ENCODE measurements around the gene UBE4A.
"Not testable (repeated sequence)": the region's sequence is repeated elsewhere in the genome, so short reads cannot be mapped to it uniquely, and the experiment has no call there.

UBE4A gene

GRCh38 chr11:118343248-118343647 is 16.2 kb upstream of the UBE4A start:
- DNase-seq: peak; percentile 34

GRCh38 chr11:118343981-118344515 is 15.4 kb upstream of the UBE4A start, which contains the start of gene CD3G:
Gene CD3G, plus strand, starts transcription at chr11:118344344. Its CDS starts 80 bp downstream, at chr11:118344424.
- DNase-seq: peak; percentile 75

GRCh38 chr11:118349475-118349874 is 9.9 kb upstream of the UBE4A start:
- no peak for DNase-seq

GRCh38 chr11:118353084-118353710 is 6.2 kb upstream of the UBE4A start:
- no peak for DNase-seq

- no peak for DNase-seq
These were observed 1.3 kb upstream of the UBE4A start for GRCh38 chr11:118358071-118358470.

- DNase-seq: no peak
These were observed 5.7 kb downstream of the UBE4A start for GRCh38 chr11:118364956-118365615.

GRCh38 chr11:118366287-118366686 is 6.9 kb downstream of the UBE4A start:
- no peak for DNase-seq

GRCh38 chr11:118370774-118371173 is 11.4 kb downstream of the UBE4A start:
- no peak for DNase-seq

GRCh38 chr11:118373263-118373662 is 13.9 kb downstream of the UBE4A start:
- no peak for DNase-seq

- no peak for DNase-seq
These were observed 14.5 kb downstream of the UBE4A start for GRCh38 chr11:118373871-118374270.

GRCh38 chr11:118374729-118375128 is 15.3 kb downstream of the UBE4A start:
- DNase-seq: no peak

- no peak for DNase-seq
These were observed 16.6 kb downstream of the UBE4A start for GRCh38 chr11:118375978-118376377.

GRCh38 chr11:118379497-118379896 is 20.1 kb downstream of the UBE4A start:
- DNase-seq: no peak

GRCh38 chr11:118380571-118380970 is 21.2 kb downstream of the UBE4A start:
- no peak for DNase-seq

- DNase-seq: no peak
These were observed 23.6 kb downstream of the UBE4A start for GRCh38 chr11:118382954-118383353.

GRCh38 chr11:118383657-118384056 is 24.3 kb downstream of the UBE4A start:
- no peak for DNase-seq

- no peak for DNase-seq
These were observed 36.7 kb downstream of the UBE4A start for GRCh38 chr11:118396097-118396501.

GRCh38 chr11:118397448-118397847 is 38.0 kb downstream of the UBE4A start:
- no peak for DNase-seq

- DNase-seq: peak; percentile 42
These were observed 39.6 kb downstream of the UBE4A start for GRCh38 chr11:118398791-118399559.

GRCh38 chr11:118401151-118401879 is 41.9 kb downstream of the UBE4A start, which contains the start of gene ATP5MG:
Gene ATP5MG, plus strand, starts transcription at chr11:118401606. Its CDS starts 60 bp downstream, at chr11:118401666.
- peak; percentile 91 for DNase-seq

GRCh38 chr11:118401880-118402590 is 42.6 kb downstream of the UBE4A start:
- DNase-seq: no peak

GRCh38 chr11:118402594-118402993 is 43.2 kb downstream of the UBE4A start:
- DNase-seq: not testable (repeated sequence)

Measured in activated naive CD4-positive, alpha-beta T cell treated with Interleukin-2 at 50 U/mL for 16 hours (primary cell).